H9 (cell line): ENCODE results near the gene BZW2. TPM values are rescaled to one million over a fixed set of nuclear protein-coding genes. Genes with fewer than 3 reads are reported as not detected.

ENCODE experiments used
- DNase-seq: peaks from one replicate; pipeline ENCODE4 v3.0.0-alpha.2; 2017
- H2AFZ ChIP-seq: one replicate; pipeline ENCODE4 v1.6.1; 2013; ENCODE audit warnings: mild to moderate bottlenecking, low read length, control low read depth, moderate library complexity
- H2AK5ac ChIP-seq: 2 replicates; pipeline ENCODE4 v1.6.1; 2013; ENCODE audit warnings: low read length, control low read depth, mixed read lengths; ENCODE audit not compliant: insufficient read length
- H2BK120ac ChIP-seq: one replicate; pipeline ENCODE4 v1.6.1; 2013; ENCODE audit warnings: low read depth, mild to moderate bottlenecking, low read length, control low read depth, inconsistent platforms; ENCODE audit not compliant: poor library complexity, severe bottlenecking
- H2BK12ac ChIP-seq: 2 replicates; pipeline ENCODE4 v1.6.1; 2013; ENCODE audit warnings: low read length, control low read depth, mixed read lengths, low read depth; ENCODE audit not compliant: insufficient read length
- H2BK15ac ChIP-seq: 2 replicates; pipeline ENCODE4 v1.6.1; 2013; ENCODE audit warnings: low read depth, low read length, control low read depth
- H2BK20ac ChIP-seq: one replicate; pipeline ENCODE4 v1.6.1; 2013; ENCODE audit warnings: low read depth, mild to moderate bottlenecking, low read length, control low read depth, inconsistent platforms; ENCODE audit not compliant: poor library complexity, severe bottlenecking
- H2BK5ac ChIP-seq: 2 replicates; pipeline ENCODE4 v1.6.1; 2013; ENCODE audit warnings: low read length, control low read depth, mixed read lengths; ENCODE audit not compliant: insufficient read length
- H3K14ac ChIP-seq: 2 replicates; pipeline ENCODE4 v1.6.1; 2013; ENCODE audit warnings: low read length, control low read depth; ENCODE audit not compliant: insufficient read depth
- H3K18ac ChIP-seq: 2 replicates; pipeline ENCODE4 v1.6.1; 2013; ENCODE audit warnings: low read depth, mild to moderate bottlenecking, mixed read lengths, low read length, control low read depth; ENCODE audit not compliant: insufficient read length
- H3K23ac ChIP-seq: 2 replicates; pipeline ENCODE4 v1.6.1; 2013; ENCODE audit warnings: low read length, control low read depth, mixed read lengths, low read depth; ENCODE audit not compliant: insufficient read length
- H3K23me2 ChIP-seq: 2 replicates; pipeline ENCODE4 v1.6.1; 2013; ENCODE audit warnings: low read depth, mild to moderate bottlenecking, mixed read lengths, low read length, control low read depth; ENCODE audit not compliant: insufficient read length, poor library complexity, severe bottlenecking
- H3K27ac ChIP-seq: 2 replicates; pipeline ENCODE4 v1.5.1; 2013; ENCODE audit warnings: low read length, control low read depth, mixed read lengths, low read depth; ENCODE audit not compliant: insufficient read length
- H3K27me3 ChIP-seq: 2 replicates; pipeline ENCODE4 v1.6.1; 2013; ENCODE audit warnings: low read length, control low read depth, inconsistent platforms; ENCODE audit not compliant: insufficient read depth
- H3K4ac ChIP-seq: 2 replicates; pipeline ENCODE4 v1.6.1; 2013; ENCODE audit warnings: low read depth, mild to moderate bottlenecking, control low read depth, inconsistent platforms, low read length, moderate library complexity
- H3K4me1 ChIP-seq: 2 replicates; pipeline ENCODE4 v1.6.1; 2013; ENCODE audit warnings: low read length, control low read depth, inconsistent platforms; ENCODE audit not compliant: insufficient read depth
- H3K4me2 ChIP-seq: 2 replicates; pipeline ENCODE4 v1.6.1; 2013; ENCODE audit warnings: low read length, control low read depth, mixed read lengths; ENCODE audit not compliant: insufficient read length, insufficient read depth
- H3K56ac ChIP-seq: 2 replicates; pipeline ENCODE4 v1.6.1; 2013; ENCODE audit warnings: low read depth, mild to moderate bottlenecking, mixed read lengths, low read length, control low read depth; ENCODE audit not compliant: insufficient read length
- H3K79me1 ChIP-seq: 2 replicates; pipeline ENCODE4 v1.6.1; 2013; ENCODE audit warnings: low read depth, mild to moderate bottlenecking, moderate library complexity, low read length, control low read depth, inconsistent platforms; ENCODE audit not compliant: insufficient read depth, poor library complexity, severe bottlenecking
- H3K79me2 ChIP-seq: 2 replicates; pipeline ENCODE4 v1.6.1; 2013; ENCODE audit warnings: low read length, control low read depth, inconsistent platforms; ENCODE audit not compliant: insufficient read depth
- H3K9ac ChIP-seq: 2 replicates; pipeline ENCODE4 v1.6.1; 2013; ENCODE audit warnings: low read length, control low read depth, mixed read lengths; ENCODE audit not compliant: insufficient read length; ENCODE audit errors: extremely low read depth
- H3K9me3 ChIP-seq: one replicate; pipeline ENCODE4 v1.6.1; 2013; ENCODE audit warnings: low read depth, low read length, inconsistent platforms; ENCODE audit not compliant: control insufficient read depth
- H3T11ph ChIP-seq: one replicate; pipeline ENCODE4 v1.6.1; 2013; ENCODE audit warnings: mild to moderate bottlenecking, low read length, control low read depth, inconsistent platforms
- H4K20me1 ChIP-seq: one replicate; pipeline ENCODE4 v1.6.1; 2013; ENCODE audit not compliant: control insufficient read depth, insufficient read length, insufficient read depth
- H4K5ac ChIP-seq: 2 replicates; pipeline ENCODE4 v1.6.1; 2013; ENCODE audit warnings: low read depth, mild to moderate bottlenecking, mixed read lengths, low read length, control low read depth; ENCODE audit not compliant: insufficient read length
- H4K8ac ChIP-seq: replicated peaks from 2 replicates; pipeline ENCODE4 v1.6.1; 2013; ENCODE audit warnings: low read length, control low read depth, mixed read lengths, low read depth; ENCODE audit not compliant: insufficient read length
- H4K91ac ChIP-seq: 2 replicates; pipeline ENCODE4 v1.6.1; 2013; ENCODE audit warnings: low read depth, mild to moderate bottlenecking, moderate library complexity, mixed read lengths, low read length, control low read depth; ENCODE audit not compliant: insufficient read length
- H3K27ac Mint-ChIP-seq, 3 experiments: 2 replicates in 2 of 3; 3 replicates in 1 of 3; pipeline ENCODE4 v1.8.0; 2020 to 2021; ENCODE audit warnings: mixed read lengths in 3 of 3, mild to moderate bottlenecking in 1 of 3, moderate library complexity in 1 of 3
- H3K27me3 Mint-ChIP-seq: 2 replicates; pipeline ENCODE4 v1.8.0; 2021; ENCODE audit warnings: low read depth, mild to moderate bottlenecking, moderate library complexity, mixed read lengths
- H3K36me3 Mint-ChIP-seq, 3 experiments: 2 replicates in 2 of 3; 3 replicates in 1 of 3; pipeline ENCODE4 v1.8.0; 2020 to 2021; ENCODE audit warnings: low read depth in 3 of 3, mixed read lengths in 3 of 3; ENCODE audit not compliant: insufficient read depth in 1 of 3
- H3K4me1 Mint-ChIP-seq, 2 experiments: 2 replicates each; pipeline ENCODE4 v1.8.0; 2020; ENCODE audit warnings: mixed read lengths in 2 of 2
- H3K4me3 Mint-ChIP-seq, 2 experiments: 2 replicates in 1 of 2; 3 replicates in 1 of 2; pipeline ENCODE4 v1.8.0; 2020 to 2021; ENCODE audit warnings: mild to moderate bottlenecking in 2 of 2, mixed read lengths in 2 of 2, moderate library complexity in 1 of 2
- H3K9me3 Mint-ChIP-seq, 2 experiments: 2 replicates in 1 of 2; 3 replicates in 1 of 2; pipeline ENCODE4 v1.8.0; 2020; ENCODE audit warnings: mild to moderate bottlenecking in 2 of 2, mixed read lengths in 2 of 2, moderate library complexity in 1 of 2
- CTCF ChIP-seq: fragments of 200-600 bp; sonication (generic); conservative IDR thresholded peaks from 3 replicates; pipeline ENCODE4 v1.8.0; 2021; ENCODE audit warnings: antibody characterized with exemption, mild to moderate bottlenecking
- WGBS: extraction: QIAGEN DNeasy Blood & Tissue Kit; methylation state at CpG from one replicate; pipeline ENCODE4 v1.1.7; 2013; ENCODE audit warnings: missing lambda C conversion rate, low lambda C conversion rate, mixed read lengths; ENCODE audit not compliant: insufficient read length; ENCODE audit errors: extremely low coverage; 5-methylcytosine and 5-hydroxymethylcytosine counted together
- total RNA-seq: library from RNA; stranded (reverse); gene quantifications from 2 replicates; pipeline ENCODE4 v1.2.1, GENCODE V29; 2021

Gene BZW2
- total RNA-seq, 1 experiment from 2014 or later, result 64.6 TPM

- Histone ChIP-seq H4K20me1 (no peaks in the 10 kb centered on the region), H2BK12ac (no peak overlapping the region), H3K9ac (no peak overlapping the region), H4K8ac (no peak overlapping the region), H3K9me3 (no peaks in the 10 kb centered on the region), H3K56ac (no peak overlapping the region), H3K79me1 (no peaks in the 10 kb centered on the region), H2AK5ac (no peak overlapping the region), H3K4ac (no peak overlapping the region), H3K4me1 (peaks cover 3% of the 10 kb centered on the region; the same call in 1 of the 2 replicates), H3K18ac (no peak overlapping the region), H2BK5ac (no peak overlapping the region), H3K4me2 (no peak overlapping the region), H2AFZ (no peak overlapping the region), H4K5ac (no peak overlapping the region), H3K14ac (no peak overlapping the region), H4K91ac (no peak overlapping the region), H3K27ac (no peak overlapping the region), H2BK20ac (no peak overlapping the region), H3K23me2 (no peaks in the 10 kb centered on the region), H3K79me2 (no peaks in the 10 kb centered on the region; the same call in 1 of the 2 replicates), H3K23ac (no peak overlapping the region), H3K27me3 (no peaks in the 10 kb centered on the region), H2BK15ac (no peak overlapping the region), H2BK120ac (no peak overlapping the region), H3T11ph (no peak overlapping the region)
- Mint-ChIP-seq H3K9me3 (no peaks in the 10 kb centered on the region), H3K27me3 (no peaks in the 10 kb centered on the region), H3K4me1 (peaks cover 34 to 36% of the 10 kb centered on the region in 2 experiments), H3K27ac (peak overlapping the region; percentile 20 to 93 (median 25); a peak in 6 of 7 replicates), H3K4me3 (no peak overlapping the region), H3K36me3 (peaks cover 25 to 42% (median 33%) of the 10 kb centered on the region in 3 experiments)
- no peak for DNase-seq
- WGBS, result no CpG with 5 or more reads among the region's 1 CpG
- TF ChIP-seq CTCF, result no peak
These were observed 24.0 kb downstream of the BZW2 start for GRCh38 chr7:16670021-16670420.
